Testis (tissue), 2 donors: ENCODE measurements around the gene TNFRSF1A.

Experiments
- POLR2A ChIP-seq: fragments of 450-650 bp; IDR thresholded peaks from one replicate; pipeline ENCODE4 v1.6.1; 2017; ENCODE audit warnings: antibody characterized with exemption, mild to moderate bottlenecking, moderate library complexity
- TF ChIP-seq, protein P1 (sequence below), 3 experiments: fragments of 450-650 bp in 2 of 3; fragments of 200-600 bp in 1 of 3; sonication (generic) in 1 of 3; IDR thresholded peaks; one replicate each; pipeline ENCODE4 v1.5.1; 2016 to 2019; ENCODE audit warnings: antibody characterized with exemption in 3 of 3, mild to moderate bottlenecking in 2 of 3, moderate library complexity in 1 of 3

DNA sequence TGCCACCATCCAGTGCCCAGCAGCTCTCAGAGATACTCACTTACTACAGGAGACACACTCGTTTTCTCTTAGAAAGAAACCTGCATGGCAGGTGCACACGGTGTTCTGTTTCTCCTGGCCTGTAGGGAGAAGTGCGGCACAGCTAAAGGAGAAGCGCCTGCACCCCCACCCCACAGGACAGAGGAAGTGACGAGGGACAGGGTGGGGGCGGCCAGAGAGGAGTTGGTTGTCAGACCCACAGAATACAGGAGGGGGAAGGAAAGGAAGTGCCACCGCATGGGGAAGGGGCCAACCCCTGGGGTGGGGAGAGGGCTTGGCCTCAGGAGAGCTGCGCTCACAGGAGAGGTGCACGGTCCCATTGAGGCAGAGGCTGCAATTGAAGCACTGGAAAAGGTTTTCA, 8.8 kb downstream of the TNFRSF1A start:
- TF ChIP-seq, protein P1, sequence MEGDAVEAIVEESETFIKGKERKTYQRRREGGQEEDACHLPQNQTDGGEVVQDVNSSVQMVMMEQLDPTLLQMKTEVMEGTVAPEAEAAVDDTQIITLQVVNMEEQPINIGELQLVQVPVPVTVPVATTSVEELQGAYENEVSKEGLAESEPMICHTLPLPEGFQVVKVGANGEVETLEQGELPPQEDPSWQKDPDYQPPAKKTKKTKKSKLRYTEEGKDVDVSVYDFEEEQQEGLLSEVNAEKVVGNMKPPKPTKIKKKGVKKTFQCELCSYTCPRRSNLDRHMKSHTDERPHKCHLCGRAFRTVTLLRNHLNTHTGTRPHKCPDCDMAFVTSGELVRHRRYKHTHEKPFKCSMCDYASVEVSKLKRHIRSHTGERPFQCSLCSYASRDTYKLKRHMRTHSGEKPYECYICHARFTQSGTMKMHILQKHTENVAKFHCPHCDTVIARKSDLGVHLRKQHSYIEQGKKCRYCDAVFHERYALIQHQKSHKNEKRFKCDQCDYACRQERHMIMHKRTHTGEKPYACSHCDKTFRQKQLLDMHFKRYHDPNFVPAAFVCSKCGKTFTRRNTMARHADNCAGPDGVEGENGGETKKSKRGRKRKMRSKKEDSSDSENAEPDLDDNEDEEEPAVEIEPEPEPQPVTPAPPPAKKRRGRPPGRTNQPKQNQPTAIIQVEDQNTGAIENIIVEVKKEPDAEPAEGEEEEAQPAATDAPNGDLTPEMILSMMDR (IDR thresholded peaks at IDR 0.05), result no peak
- TF ChIP-seq POLR2A, result no peak
